ENCODE results near the gene CHRNB2.

- TF ChIP-seq CTCF (IDR thresholded peaks at IDR 0.05; ENCODE audit: control extremely low read depth in 1 of 3, insufficient read depth in 1 of 3, low read depth in 1 of 3, low read length in 3 of 3) = no peak
- no peak for TF ChIP-seq GABPA (IDR thresholded peaks at IDR 0.05; ENCODE audit: borderline replicate concordance, insufficient read depth, low read length)
- no peak for TF ChIP-seq CBX8 (IDR thresholded peaks at IDR 0.05; ENCODE audit: borderline replicate concordance, low read depth, low read length)
These were observed 43.7 kb downstream of the CHRNB2 start for GRCh38 chr1:154611150-154611862.

Measured in H1 (cell line).